HG02642 (cell line): ENCODE measurements around the gene KLK4.
"Not testable (repeated sequence)": the region's sequence is repeated elsewhere in the genome, so short reads cannot be mapped to it uniquely, and the experiment has no call there.

Source experiments
- ATAC-seq: cut with Tn5 transposase; IDR thresholded peaks from one replicate; pipeline ENCODE4 v1.9.1; 2021; ENCODE audit warnings: mild to moderate bottlenecking; ENCODE audit not compliant: unreplicated experiment, poor library complexity

KLK4 gene

DNA sequence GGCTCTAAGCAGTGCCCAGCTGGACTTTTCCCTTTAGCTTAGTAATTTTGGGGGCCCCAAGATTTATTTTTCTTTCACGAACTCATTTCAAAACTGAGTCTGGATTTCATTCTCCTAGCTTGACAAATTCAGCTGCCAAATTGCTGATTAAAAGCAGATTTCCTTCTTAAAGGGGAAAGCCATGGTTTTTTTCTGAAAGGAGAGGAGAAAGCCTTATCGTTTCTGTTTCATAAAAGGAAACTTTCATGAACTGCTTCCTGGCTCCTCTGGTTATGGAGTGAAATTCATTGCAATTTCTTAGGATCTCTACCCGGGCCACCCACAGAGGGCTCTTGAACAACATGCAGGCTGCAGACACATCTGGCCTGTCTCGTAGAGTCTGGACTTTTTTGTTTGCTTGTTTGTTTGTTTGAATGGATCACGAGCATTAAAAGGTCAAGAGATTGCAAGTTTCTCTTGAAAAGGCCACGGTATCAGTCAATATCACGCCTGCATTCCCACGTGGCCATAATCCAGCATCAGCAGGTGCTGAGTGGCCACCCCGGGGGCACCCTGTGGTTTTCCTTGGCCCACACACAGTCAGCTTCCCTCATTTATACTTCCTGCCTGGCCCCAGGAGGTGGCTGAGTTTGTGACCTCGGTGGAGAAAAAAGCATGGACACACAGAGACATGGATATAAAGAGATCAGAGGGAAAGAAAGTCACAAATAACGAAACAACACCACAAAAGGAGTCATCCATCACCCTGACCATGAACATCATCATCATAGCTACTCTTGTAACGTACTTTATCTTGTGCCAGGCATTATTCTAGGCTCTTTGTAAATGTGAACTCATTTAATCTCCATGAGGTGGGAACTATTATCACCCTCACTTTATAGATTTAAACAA, 10.5 kb upstream of the KLK4 start:
- no peak for ATAC-seq

DNA sequence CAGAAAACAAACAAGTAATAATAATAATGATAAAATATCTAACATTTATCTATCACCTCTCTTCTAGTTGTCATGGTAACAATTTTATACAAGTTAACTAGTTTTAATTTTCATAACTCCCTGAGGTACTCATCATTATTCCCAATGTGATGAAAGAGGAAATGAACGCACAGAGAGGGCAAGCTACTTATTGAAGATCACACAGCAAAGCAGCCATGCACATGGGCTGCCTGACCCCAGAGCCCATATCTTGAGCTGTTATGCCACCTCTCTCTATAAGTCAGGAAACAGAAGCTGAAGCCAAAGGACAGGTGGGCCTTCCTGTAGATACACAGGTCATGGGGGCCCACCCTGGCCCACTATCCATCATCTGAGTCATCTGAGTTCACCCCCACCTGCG, 4.9 kb upstream of the KLK4 start:
- ATAC-seq: no peak

DNA sequence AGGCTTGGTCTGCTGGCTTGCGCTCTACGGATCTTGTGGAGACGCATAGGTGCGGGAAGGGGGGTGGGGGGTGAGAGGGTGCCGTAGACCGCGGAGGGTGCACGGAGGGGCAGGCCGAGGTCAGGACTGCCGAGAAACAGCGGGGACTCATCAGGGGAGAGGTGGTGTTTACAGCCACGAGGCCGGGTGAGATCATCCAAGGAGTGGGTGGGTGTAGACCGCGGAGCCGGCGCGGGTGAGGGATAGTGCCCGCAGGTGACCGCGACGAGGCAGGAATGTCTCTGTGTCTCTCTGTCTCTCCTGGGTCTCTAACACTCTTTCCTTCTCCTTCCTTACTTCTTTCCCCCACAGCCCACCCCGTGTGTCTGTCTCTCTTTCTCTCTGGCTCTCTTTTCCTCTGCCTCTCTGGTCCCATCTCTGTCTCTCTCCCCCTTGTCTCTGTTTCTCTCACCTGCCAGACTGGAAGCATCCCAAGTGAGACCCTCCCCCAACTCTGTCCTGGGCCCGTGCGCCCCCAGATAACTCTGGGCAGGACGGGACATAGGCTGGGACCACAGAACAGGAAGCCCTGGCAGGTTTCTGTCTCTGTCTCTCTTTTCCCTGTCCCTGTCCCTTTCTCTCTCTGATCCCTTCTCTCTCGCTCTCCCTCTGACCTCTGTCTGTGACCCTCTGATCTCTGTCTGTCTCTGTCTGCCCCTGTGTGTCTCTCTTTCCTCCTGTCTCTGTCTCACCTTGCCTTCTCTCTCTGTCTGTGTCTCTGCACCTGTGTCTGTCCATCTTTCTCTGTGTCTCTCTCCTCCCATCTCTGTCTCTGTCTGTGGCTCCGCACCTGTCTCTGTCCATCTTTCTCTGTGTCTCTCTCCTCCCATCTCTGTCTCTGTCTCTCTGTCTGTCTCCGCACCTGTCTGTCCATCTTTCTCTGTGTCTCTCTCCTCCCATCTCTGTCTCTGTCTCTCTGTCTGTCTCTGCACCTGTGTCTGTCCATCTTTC, 1.8 kb upstream of the KLK4 start:
- ATAC-seq: no peak

DNA sequence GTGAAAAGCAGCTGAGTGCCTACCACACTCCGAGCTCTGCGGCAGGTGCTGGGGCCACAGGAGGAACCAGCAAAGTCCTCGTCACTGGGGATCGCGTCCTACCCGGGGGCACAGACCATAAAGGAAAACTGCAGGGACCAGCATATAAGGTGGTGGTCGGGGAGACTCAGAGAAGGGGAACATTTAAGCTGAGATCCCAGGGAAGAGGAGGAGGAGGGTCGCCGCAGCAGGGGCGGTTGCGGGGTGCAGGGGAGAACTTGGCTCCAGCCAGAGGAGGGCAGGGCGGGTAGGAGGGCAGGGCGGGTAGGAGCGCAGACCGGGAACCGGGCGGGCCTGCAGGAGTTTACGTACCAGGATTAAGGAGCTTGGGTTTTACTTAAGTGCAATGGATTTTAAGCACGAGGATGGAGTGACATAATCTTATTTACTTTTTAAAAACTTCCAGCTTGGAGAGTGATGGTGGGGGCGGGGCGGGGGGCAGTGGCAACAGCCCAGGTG, 956 bp upstream of the KLK4 start:
- ATAC-seq: no peak

DNA sequence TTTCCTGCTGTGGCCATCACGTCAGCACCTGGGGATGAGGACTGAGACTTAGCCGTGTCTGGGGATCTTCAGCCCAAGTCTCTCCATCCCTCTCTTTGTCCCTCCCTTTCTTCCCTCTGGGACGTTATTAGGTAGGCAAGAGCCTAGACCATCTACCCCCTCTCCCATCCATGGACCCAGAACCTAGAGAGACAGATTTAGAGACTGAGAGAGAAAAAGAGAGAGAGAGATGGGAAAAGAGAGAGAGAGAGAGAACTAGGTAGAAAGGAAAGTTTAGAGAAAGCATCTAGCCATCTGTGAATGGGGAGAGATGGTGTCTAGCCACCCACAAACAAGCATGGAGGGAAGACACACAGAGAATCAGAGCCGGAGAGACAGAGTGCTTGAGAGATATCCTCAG, 473 bp downstream of the KLK4 start:
- no peak for ATAC-seq

DNA sequence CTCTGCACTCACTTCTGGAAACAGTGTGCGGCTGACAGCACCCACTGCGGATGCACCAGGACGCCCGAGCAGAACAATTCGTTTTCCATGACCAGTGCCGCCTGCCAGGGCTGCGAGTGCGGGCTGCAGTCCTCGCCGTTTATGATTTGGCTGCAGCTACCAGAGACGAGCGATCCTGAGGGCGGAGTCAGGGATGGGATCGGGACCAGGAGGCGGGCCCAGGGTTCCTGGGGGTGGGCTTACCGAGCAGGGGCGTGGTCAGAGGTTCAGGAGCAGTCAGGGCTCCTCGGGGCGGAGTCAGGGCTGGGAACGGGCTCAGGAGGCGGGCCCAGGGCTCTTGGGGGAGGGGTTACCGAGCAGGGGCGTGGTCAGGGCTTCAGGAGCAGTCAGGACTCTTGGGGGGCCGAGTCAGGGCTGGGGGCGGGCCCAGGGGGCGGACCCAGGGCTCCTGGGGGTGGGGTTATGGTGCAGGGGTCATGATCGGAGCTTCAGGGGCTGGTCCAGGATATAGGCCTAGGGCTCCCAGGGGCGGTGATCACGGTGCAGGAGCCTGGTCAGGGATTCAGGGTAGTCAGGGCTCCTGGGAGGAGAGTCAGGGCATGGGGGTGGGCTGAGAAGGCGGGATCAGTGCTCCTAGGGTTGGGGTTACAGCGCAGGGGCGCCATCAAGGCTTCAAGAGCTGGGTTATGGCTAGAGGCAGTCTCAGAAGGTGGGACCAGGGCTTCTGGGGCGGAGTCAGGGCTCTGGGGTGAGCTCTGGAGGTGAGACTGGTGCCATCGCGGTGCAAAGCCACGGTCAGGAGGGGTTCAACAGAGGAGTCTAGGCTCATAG, 1.7 kb downstream of the KLK4 start:
- peak; percentile 70 for ATAC-seq

DNA sequence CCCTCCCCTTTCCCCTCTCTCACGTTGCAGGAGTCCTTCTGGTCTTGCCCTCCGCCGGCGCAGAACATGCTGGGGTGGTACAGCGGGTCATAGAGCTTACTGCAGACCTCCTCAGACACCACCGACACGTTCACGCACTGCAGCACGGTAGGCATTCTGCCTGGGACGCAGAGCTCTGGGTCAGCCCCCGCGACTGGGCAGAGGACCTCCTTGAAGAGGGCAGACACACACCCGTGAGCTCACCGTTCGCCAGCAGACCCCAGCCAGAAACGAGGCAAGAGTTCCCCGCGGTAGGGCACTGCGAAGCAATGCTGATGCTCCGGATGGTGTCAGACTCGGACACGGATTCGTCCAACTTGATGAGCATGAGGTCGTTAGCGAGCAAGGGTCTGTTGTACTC, 2.9 kb downstream of the KLK4 start:
- ATAC-seq: no peak

DNA sequence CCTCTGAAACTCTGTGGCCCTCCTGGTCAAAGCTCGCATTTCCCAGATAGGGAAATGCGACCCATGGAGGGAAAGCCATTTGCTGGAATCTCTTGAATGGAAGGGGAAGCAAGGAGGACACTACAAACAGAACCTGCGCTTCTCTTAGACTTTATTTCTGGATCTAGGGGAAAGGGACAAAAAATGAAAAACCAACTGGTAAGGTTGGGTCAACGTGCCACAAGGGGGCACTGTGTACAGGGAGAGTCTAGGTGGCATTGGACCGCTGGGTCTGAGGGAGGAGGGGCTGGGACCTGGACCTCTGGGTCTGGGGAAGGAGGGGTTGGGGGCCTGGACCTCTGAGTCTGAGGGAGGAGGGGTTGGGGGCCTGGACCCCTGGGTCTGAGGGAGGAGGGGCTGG, 5.0 kb downstream of the KLK4 start:
- no peak for ATAC-seq

DNA sequence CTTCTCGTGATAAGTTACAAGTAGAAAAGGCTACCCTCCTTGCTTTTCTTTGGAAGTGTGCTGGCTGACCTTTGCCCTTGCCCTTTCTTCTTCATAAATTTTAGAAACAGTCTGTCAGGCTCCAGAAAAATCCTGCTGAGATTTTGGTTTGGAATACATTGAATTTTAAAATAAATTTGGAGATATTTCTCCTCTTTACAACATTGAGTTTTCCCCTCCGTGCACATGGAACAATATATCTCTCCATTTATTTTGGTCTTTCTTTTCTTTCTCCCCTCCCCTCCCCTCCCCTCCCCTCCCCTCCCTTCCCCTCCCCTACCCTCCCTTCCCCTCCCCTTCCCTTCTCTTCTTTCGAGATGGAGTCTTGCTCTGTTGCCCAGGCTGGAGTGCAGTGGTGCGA, 8.6 kb downstream of the KLK4 start:
- no peak for ATAC-seq

DNA sequence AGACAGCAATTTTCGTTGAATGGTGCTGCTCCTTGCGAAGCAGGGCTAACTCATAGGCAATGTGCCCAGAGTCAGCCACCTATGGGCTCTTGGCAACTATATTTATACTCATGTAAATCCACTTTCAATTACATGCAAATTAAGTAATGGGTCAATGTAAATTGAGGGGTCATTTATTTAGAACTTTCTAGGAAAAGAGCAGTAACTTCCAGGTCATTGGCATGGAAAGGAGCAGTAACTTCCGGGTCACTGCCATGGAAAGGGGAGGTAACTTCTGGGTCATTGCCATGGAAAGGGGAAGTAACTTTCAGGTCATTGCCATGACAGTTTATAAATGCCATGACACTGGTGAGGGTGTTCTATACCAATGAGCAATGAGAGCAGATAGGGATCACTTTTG, 11.6 kb downstream of the KLK4 start:
- no peak for ATAC-seq

DNA sequence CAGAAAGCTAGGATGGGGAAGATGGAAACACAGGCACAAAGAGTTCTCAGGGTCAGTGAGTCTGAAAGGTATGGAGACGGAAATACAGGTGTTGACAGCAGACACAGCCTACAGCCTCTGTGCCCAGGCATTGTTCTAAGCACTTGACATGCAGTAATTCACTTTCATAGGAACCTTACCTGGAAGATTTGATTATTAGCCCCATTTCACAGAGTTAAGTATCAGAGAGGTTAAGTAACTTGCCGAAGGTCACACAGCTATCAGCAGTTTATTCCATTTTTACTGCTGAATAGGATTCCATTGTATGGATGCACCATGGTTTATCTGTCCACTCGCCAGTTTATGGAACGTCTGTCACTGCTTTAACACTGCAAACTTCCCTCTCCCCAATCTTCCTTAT, 13.2 kb downstream of the KLK4 start:
- ATAC-seq: no peak

DNA sequence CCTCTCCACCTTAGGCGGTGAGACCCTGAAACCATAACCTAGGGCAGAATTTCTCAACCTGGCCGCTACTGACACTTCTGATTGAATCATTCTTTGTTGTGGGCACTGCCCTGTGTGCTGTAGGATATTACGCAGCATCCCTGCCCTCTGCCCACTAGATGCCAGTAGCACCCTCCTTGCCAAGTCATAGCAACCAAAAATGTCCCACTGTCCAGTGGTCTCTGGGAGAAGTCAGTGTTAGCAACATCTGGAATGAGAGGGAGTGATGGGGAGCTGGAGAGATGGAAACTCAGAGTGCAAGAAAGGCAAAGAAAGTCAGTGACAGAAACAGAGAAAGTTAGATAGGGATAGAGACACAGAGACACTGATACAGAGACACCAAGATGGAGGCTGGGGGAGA, 13.6 kb downstream of the KLK4 start:
- no peak for ATAC-seq

DNA sequence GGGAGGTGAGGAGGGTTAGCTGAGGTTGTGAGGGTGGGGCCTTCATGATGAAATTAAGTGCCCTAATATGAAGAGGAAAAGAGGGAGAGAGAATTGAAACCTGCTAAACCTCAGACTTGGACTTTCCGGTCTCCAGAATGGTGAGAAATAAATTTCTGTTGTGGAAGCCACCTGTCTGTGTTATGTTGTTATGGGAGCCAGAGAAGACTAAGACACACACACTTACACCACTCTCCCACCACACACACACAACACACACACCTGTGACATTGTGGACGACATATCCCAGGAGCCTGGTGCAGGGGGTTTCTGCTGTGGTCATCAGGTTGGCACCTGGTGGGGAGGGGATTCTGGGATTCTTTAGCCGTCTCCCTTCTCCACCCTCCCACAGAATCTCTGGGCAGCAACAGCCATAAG, 14.0 kb downstream of the KLK4 start:
- ATAC-seq: peak; percentile 26

DNA sequence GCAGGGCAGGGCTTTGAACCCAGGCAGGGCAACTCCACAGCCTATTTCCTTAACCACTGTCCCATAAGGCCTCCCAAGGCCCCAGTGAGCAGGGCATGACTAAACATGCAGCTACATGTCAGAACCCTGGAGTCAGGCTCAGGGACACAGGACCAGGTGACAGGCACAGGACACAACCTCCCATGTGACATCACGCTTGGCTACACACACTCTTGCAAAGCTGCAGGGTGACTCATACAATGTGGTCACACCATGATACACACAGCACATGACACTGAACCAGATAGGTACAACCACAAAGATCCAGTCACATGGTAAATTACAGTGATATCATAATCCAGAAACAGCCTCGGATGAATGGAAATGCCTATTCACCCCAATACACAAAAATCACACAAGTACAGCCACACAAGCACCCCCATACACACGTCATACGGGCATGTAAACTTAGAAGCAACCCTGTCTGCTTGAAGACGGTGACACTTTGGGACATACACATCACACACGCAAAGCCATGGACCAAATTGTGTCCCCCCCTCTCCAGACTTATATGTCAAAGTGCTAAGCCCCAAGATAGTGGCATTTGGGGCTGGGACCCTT, 14.5 kb downstream of the KLK4 start:
- ATAC-seq: peak; percentile 88

DNA sequence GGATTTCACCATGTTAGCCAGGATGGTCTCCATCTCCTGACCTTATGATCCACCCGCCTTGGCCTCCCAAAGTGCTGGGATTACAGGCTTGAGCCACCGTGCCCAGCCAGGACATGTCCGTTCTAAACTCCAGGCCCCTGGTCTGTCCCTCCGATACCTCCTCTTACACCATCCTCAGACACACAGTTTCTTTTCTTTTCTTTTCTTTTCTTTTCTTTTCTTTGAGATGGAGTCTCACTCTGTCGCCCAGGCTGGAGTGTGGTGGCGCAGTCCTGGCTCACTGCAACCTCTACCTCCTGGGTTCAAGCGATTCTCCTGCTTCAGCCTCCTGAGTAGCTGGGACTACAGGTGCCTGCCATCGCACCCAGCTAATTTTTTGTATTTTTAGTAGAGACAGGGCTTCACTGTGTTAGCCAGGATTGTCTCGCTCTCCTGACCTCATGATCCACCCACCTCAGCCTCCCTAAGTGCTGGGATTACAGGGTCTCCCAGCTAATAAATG, 15.1 kb downstream of the KLK4 start:
- not testable (repeated sequence) for ATAC-seq

DNA sequence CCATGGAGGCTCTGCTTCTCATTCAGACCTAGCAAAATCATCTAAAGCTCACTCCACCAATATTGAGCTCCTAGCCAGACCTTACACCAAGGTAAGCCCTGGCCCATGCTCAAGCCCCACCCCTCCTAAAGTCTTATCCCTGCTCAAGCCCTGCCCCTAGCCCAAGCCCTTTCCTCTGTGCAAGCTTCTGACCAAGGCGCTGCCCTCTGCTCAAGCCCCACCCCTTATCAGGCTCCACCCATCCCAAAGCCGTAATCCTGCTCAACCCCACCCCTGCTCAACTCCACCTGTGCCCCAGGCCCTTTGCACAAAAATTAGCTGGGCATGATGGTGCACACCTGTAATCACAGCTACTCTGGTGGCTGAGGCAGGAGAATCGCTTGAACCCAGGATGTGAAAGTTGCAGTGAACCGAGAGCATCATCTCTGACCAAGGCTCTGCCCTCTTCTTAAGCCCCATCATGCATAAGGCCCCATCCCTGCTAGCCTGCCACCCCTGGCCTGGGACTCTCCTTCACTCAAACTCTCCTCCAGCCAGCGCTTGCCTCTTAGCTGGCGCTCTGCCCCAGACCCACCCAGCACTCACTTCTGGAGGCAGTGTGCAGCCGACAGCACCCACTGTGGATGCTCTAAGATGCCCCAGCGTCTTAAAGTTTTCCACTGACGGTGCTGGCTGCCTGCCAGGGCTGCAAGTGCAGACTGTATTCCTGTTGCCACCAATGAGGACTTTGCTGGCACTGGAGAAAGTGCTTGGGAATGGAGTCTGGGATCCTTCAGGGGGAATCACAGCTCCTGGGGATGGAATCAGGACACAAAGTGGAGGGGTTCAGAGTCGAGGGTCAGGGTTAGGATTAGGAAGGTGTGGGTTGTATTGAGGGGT, 16.5 kb downstream of the KLK4 start:
- ATAC-seq: no peak

DNA sequence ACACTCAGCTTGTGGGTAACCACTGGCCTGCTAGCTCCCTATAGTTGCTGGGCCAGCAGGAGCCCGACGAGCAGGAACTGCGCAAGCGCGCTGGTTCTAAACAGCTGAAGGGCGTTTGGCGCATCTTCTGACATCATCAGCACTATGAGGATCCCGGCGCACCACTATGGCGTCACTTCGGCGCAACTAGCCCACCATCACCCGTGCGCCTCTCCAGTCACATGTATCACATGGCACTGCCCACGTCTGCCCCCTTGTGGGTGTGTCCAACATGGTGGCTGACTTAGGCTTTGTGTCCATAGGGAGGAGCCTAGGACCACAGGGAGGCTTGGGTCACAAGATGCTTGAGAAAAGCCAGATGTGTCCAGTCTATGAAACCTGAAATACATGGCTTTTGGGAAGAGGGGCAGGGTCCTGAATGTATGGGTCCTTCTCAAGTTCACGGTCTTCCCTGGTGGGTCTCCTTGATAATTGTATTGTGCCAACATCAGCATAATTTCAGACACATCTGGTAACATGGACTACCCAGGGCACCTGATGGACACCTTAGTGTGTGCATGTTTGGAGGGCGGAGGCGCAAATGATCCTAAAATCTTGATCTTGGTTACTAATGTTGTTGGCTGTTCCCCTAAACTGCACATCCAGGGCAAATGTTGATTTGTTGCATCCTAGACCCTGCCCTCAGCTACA, 18.0 kb downstream of the KLK4 start:
- ATAC-seq: no peak

DNA sequence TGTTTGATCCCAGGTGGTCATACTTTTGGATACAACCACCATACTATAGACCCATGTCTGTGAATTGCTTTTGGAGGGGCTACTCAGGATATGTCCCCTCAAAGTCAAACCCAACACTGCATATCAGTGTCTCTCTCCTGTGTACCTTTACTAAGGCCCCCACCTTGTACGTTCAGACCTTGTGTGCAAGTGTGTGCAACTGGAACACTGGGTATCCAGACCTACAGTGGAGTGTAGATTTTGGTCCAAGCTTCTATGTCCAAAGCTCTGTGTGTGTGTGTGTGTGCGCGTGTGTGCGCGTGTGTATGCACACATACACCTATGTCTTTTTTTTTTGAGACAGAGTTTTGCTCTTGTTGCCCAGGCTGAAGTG, 20.0 kb downstream of the KLK4 start:
- ATAC-seq: no peak
